SU-DHL-6 (cell line): ENCODE measurements around the gene VPS29.

Experiments
- H2AFZ ChIP-seq: fragments of 200-600 bp; sonication (generic); 2 replicates; pipeline ENCODE4 v1.6.1; 2014; ENCODE audit warnings: low read depth, mild to moderate bottlenecking, moderate library complexity, mixed read lengths, antibody characterized with exemption, low read length; ENCODE audit not compliant: severe bottlenecking
- H3F3A ChIP-seq: fragments of 200-600 bp; shearing (Covaris generic); 2 replicates; pipeline ENCODE4 v1.6.0; 2016; ENCODE audit warnings: antibody characterized with exemption, mild to moderate bottlenecking; ENCODE audit not compliant: insufficient read depth
- H3K27ac ChIP-seq: fragments of 200-600 bp; sonication (generic); 2 replicates; pipeline ENCODE4 v1.5.1; 2016; ENCODE audit warnings: low read depth, mild to moderate bottlenecking, low read length, moderate library complexity, mixed read lengths
- H3K27me3 ChIP-seq: fragments of 200-600 bp; sonication (generic), shearing (Covaris generic); 2 replicates; pipeline ENCODE4 v1.6.0; 2014; ENCODE audit warnings: mild to moderate bottlenecking, low read length
- H3K36me3 ChIP-seq: fragments of 200-600 bp; sonication (generic); 2 replicates; pipeline ENCODE4 v1.6.1; 2014; ENCODE audit warnings: mild to moderate bottlenecking, low read length, mixed read lengths
- H3K4me2 ChIP-seq: fragments of 300-600, 200-600 bp; shearing (Covaris generic), sonication (generic); 2 replicates; pipeline ENCODE4 v1.6.0; 2014; ENCODE audit warnings: low read length, low read depth, mild to moderate bottlenecking; ENCODE audit not compliant: poor library complexity, severe bottlenecking
- H3K4me3 ChIP-seq: fragments of 200-600 bp; sonication (generic); 2 replicates; pipeline ENCODE4 v1.5.1; 2014; ENCODE audit warnings: antibody characterized with exemption, low read length, mild to moderate bottlenecking, mixed read lengths; ENCODE audit not compliant: insufficient read depth, poor library complexity, severe bottlenecking
- H3K79me2 ChIP-seq: fragments of 200-600 bp; sonication (generic); 2 replicates; pipeline ENCODE4 v1.6.1; 2014; ENCODE audit warnings: mild to moderate bottlenecking, low read length, moderate library complexity; ENCODE audit not compliant: insufficient read depth
- H3K9ac ChIP-seq: fragments of 200-600 bp; sonication (generic); 2 replicates; pipeline ENCODE4 v1.7.0; 2014; ENCODE audit warnings: mild to moderate bottlenecking, low read length
- H3K9me2 ChIP-seq: fragments of 200-600 bp; sonication (generic); replicated peaks from 2 replicates; pipeline ENCODE4 v1.6.1; 2014; ENCODE audit warnings: low read length; ENCODE audit not compliant: insufficient read depth
- H3K9me3 ChIP-seq: fragments of 200-600 bp; sonication (generic); 2 replicates; pipeline ENCODE4 v1.6.1; 2014; ENCODE audit warnings: low read length, mixed read lengths; ENCODE audit not compliant: insufficient read depth
- H4K20me1 ChIP-seq: fragments of 200-600 bp; sonication (generic); 2 replicates; pipeline ENCODE4 v1.6.1; 2014; ENCODE audit warnings: low read depth, mild to moderate bottlenecking, antibody characterized with exemption, low read length, moderate library complexity, mixed read lengths
- EZH2phosphoT487 ChIP-seq: fragments of 200-600 bp; sonication (generic), shearing (Covaris generic); conservative IDR thresholded peaks from 2 replicates; pipeline ENCODE4 v1.6.1; 2018; ENCODE audit warnings: mild to moderate bottlenecking, antibody characterized with exemption, low read length, moderate library complexity, mixed read lengths
- TF ChIP-seq, protein P1 (sequence below): fragments of 200-600 bp; sonication (generic); IDR thresholded peaks from one replicate; pipeline ENCODE4 v1.5.1; 2017; ENCODE audit warnings: antibody characterized with exemption, mild to moderate bottlenecking, low read length, moderate library complexity; ENCODE audit not compliant: insufficient read depth, poor library complexity, severe bottlenecking

VPS29 gene

DNA sequence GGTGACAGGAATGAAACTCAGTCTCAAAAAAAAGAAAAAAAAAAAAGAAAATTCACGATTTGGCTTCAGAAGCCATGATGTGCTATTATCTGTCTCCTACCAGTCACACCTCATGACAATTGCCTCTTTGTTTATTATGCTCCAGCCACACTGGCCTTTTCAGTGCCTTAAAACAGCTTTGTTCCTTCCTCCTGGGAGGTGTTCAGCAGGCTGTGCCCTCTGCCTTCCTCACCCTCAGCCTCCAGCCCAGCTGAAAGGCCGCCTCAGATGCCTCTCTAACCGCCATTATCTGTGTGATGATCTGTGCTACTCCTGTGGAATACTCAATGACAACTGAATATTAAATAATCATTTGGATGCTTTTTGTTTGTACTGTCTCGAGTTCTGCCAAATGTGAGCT, 43.2 kb downstream of the VPS29 start:
- H3K27ac ChIP-seq, result peak overlapping the region; percentile 90; the same call in 1 of the 2 replicates
- H3K9ac ChIP-seq, result no peak overlapping the region
- H3K9me2 ChIP-seq, result no peaks in the 10 kb centered on the region
- H2AFZ ChIP-seq, result no peak overlapping the region
- H4K20me1 ChIP-seq, result no peaks in the 10 kb centered on the region
- peaks cover 47% of the 10 kb centered on the region for H3F3A ChIP-seq
- no peak overlapping the region for H3K4me2 ChIP-seq
- H3K79me2 ChIP-seq, result peaks cover 11% of the 10 kb centered on the region; the same call in 1 of the 2 replicates
- H3K9me3 ChIP-seq, result no peaks in the 10 kb centered on the region
- peaks cover 17% of the 10 kb centered on the region; the same call in 1 of the 2 replicates for H3K36me3 ChIP-seq
- no peak overlapping the region for H3K4me3 ChIP-seq
- H3K27me3 ChIP-seq, result no peaks in the 10 kb centered on the region
- TF ChIP-seq EZH2phosphoT487, result no peak
- TF ChIP-seq, protein P1, sequence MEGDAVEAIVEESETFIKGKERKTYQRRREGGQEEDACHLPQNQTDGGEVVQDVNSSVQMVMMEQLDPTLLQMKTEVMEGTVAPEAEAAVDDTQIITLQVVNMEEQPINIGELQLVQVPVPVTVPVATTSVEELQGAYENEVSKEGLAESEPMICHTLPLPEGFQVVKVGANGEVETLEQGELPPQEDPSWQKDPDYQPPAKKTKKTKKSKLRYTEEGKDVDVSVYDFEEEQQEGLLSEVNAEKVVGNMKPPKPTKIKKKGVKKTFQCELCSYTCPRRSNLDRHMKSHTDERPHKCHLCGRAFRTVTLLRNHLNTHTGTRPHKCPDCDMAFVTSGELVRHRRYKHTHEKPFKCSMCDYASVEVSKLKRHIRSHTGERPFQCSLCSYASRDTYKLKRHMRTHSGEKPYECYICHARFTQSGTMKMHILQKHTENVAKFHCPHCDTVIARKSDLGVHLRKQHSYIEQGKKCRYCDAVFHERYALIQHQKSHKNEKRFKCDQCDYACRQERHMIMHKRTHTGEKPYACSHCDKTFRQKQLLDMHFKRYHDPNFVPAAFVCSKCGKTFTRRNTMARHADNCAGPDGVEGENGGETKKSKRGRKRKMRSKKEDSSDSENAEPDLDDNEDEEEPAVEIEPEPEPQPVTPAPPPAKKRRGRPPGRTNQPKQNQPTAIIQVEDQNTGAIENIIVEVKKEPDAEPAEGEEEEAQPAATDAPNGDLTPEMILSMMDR, result no peak

- Histone ChIP-seq H3K4me3 (no peak overlapping the region), H3K36me3 (peaks cover 19% of the 10 kb centered on the region; the same call in 1 of the 2 replicates), H3K27ac (0 out of 2 replicates have a peak overlapping the region, but pooled peaks have one; percentile 13)
Measured at GRCh38 chr12:110453569-110454296, 48.2 kb downstream of the VPS29 start.

DNA sequence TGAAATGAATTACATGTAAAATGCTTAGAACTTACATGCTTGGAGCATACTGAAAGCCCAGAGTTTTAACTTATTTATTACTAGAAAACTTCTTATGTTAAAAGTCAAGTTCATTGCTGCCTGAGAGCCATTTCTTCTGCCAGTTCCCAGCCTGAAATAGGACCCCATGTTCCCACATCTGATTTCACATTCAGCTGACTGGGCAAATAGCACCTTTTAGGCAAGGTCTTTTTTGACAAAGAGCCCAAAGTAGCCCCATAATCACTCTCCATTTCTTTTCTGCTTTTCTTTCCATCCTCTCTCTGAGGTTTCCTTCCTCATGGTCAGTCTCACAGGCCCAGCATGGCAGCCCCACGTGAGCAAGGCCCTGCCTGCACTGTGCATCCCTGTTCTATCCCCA, 50.6 kb downstream of the VPS29 start:
- H3K36me3 ChIP-seq, result peaks cover 19% of the 10 kb centered on the region; the same call in 1 of the 2 replicates
- H3K4me3 ChIP-seq, result no peak overlapping the region
- no peak overlapping the region for H3K9ac ChIP-seq

More at GRCh38 chr12:110453569-110454296, 48.2 kb downstream of the VPS29 start:
- Histone ChIP-seq H3K9ac (no peak overlapping the region), H3K27me3 (no peaks in the 10 kb centered on the region), H3K4me2 (no peak overlapping the region), H3K9me2 (no peaks in the 10 kb centered on the region), H3K79me2 (peaks cover 14% of the 10 kb centered on the region), H3K9me3 (no peaks in the 10 kb centered on the region), H4K20me1 (peaks cover 3% of the 10 kb centered on the region; the same call in 1 of the 2 replicates), H2AFZ (no peak overlapping the region), H3F3A (peaks cover 58% of the 10 kb centered on the region)
- TF ChIP-seq EZH2phosphoT487, result no peak
- TF ChIP-seq, protein P1, result no peak

More for the DNA sequence above, 50.6 kb downstream of the VPS29 start:
- no peak overlapping the region for H2AFZ ChIP-seq
- TF ChIP-seq EZH2phosphoT487, result no peak
- TF ChIP-seq, protein P1, result no peak
- no peak overlapping the region for H3K4me2 ChIP-seq
- no peaks in the 10 kb centered on the region for H3K27me3 ChIP-seq
- no peaks in the 10 kb centered on the region for H3K9me2 ChIP-seq
- peak overlapping the region; percentile 76 for H3K27ac ChIP-seq
- H3K79me2 ChIP-seq, result peaks cover 39% of the 10 kb centered on the region
- H4K20me1 ChIP-seq, result peaks cover 8% of the 10 kb centered on the region; the same call in 1 of the 2 replicates
- H3F3A ChIP-seq, result peaks cover 36% of the 10 kb centered on the region
- no peaks in the 10 kb centered on the region for H3K9me3 ChIP-seq
